Ishikawa (cell line): ENCODE data around the gene USP11.

ENCODE experiments used
- CEBPB ChIP-seq: IDR thresholded peaks from 2 replicates; pipeline ENCODE4 v1.6.1; 2012
- EP300 ChIP-seq: IDR thresholded peaks from 2 replicates; pipeline ENCODE4 v1.6.1; 2012; ENCODE audit warnings: borderline replicate concordance
- RAD21 ChIP-seq: IDR thresholded peaks from 2 replicates; pipeline ENCODE4 v1.6.1; 2012; ENCODE audit warnings: low read depth
- TCF12 ChIP-seq: IDR thresholded peaks from 2 replicates; pipeline ENCODE4 v1.6.1; 2012; ENCODE audit warnings: low read depth
- TEAD4 ChIP-seq: IDR thresholded peaks from 2 replicates; pipeline ENCODE4 v1.6.1; 2012
- YY1 ChIP-seq: IDR thresholded peaks from 2 replicates; pipeline ENCODE4 v1.6.1; 2012; ENCODE audit warnings: low read depth
- ZBTB7A ChIP-seq: IDR thresholded peaks from 2 replicates; pipeline ENCODE4 v1.6.1; 2012; ENCODE audit warnings: low read depth
- TF ChIP-seq, protein P1 (sequence below): IDR thresholded peaks from 2 replicates; pipeline ENCODE4 v1.6.1; 2012
- TF ChIP-seq, protein P2 (sequence below): IDR thresholded peaks from 2 replicates; pipeline ENCODE4 v1.6.1; 2012; ENCODE audit warnings: low read depth, mild to moderate bottlenecking

DNA sequence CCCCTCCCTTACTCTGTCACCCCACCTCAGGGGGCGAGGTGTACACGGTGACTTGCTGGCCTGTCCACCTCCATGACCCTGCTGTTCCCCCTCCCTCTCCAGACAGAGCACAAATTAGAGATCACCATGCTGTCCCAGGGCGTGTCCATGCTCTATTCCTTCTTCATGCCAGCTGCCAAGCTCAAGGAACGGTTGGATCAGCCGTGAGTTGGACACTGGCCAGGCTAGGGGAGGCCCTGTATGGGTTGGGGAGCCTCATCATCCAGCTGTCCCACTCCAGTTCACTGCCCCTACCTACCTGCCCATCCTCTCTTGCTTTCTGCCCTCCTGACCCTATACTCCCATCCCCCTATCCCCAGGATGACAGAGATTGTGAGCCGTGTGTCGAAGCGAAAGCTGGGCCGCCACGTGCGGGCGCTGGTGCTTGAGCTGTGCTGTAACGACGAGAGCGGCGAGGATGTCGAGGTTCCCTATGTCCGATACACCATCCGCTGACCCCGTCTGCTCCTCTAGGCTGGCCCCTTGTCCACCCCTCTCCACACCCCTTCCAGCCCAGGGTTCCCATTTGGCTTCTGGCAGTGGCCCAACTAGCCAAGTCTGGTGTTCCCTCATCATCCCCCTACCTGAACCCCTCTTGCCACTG lies 18.3 kb upstream of the USP11 start:
- TF ChIP-seq ZBTB7A (no peak), TEAD4 (no peak), YY1 (no peak), CEBPB (no peak), EP300 (no peak), RAD21 (no peak), TCF12 (no peak)
- TF ChIP-seq, protein P1, sequence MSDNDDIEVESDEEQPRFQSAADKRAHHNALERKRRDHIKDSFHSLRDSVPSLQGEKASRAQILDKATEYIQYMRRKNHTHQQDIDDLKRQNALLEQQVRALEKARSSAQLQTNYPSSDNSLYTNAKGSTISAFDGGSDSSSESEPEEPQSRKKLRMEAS: no peak
- TF ChIP-seq, protein P2, sequence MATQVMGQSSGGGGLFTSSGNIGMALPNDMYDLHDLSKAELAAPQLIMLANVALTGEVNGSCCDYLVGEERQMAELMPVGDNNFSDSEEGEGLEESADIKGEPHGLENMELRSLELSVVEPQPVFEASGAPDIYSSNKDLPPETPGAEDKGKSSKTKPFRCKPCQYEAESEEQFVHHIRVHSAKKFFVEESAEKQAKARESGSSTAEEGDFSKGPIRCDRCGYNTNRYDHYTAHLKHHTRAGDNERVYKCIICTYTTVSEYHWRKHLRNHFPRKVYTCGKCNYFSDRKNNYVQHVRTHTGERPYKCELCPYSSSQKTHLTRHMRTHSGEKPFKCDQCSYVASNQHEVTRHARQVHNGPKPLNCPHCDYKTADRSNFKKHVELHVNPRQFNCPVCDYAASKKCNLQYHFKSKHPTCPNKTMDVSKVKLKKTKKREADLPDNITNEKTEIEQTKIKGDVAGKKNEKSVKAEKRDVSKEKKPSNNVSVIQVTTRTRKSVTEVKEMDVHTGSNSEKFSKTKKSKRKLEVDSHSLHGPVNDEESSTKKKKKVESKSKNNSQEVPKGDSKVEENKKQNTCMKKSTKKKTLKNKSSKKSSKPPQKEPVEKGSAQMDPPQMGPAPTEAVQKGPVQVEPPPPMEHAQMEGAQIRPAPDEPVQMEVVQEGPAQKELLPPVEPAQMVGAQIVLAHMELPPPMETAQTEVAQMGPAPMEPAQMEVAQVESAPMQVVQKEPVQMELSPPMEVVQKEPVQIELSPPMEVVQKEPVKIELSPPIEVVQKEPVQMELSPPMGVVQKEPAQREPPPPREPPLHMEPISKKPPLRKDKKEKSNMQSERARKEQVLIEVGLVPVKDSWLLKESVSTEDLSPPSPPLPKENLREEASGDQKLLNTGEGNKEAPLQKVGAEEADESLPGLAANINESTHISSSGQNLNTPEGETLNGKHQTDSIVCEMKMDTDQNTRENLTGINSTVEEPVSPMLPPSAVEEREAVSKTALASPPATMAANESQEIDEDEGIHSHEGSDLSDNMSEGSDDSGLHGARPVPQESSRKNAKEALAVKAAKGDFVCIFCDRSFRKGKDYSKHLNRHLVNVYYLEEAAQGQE: no peak
